H1 (cell line): Measurements from ENCODE around the gene F8. TPM values are rescaled to one million over a fixed set of nuclear protein-coding genes. Genes with fewer than 3 reads are reported as not detected.

Experiments used
- E2F6 ChIP-seq: IDR thresholded peaks from 2 replicates; pipeline ENCODE4 v1.6.1; 2012; ENCODE audit warnings: inconsistent platforms
- PHF8 ChIP-seq: fragments of 200-600 bp; sonication (generic); conservative IDR thresholded peaks from 2 replicates; pipeline ENCODE4 v1.7.1; 2012; ENCODE audit warnings: low read depth, mild to moderate bottlenecking, inconsistent platforms, low read length, moderate library complexity
- RNF2 ChIP-seq: fragments of 200-900, 300-1000 bp; sonication (generic); IDR thresholded peaks from 2 replicates; pipeline ENCODE4 v1.7.1; 2016; ENCODE audit warnings: borderline replicate concordance, low read depth, mild to moderate bottlenecking, antibody characterized with exemption, low read length; ENCODE audit not compliant: poor library complexity, severe bottlenecking; ENCODE audit errors: missing control alignments
- ZNF274 ChIP-seq: IDR thresholded peaks from 2 replicates; pipeline ENCODE4 v1.7.0; 2012; ENCODE audit warnings: low read length, borderline replicate concordance; ENCODE audit errors: extremely low read depth
- polyA plus RNA-seq, 7 experiments: library from polyadenylated mRNA; depleted of rRNA in 3 of 7; stranded (reverse) in 5 of 7; unstranded in 2 of 7; fragments of >200 nt in 5 of 7; fragments of 200-250 nt in 2 of 7; gene quantifications; 1 replicate in 5 of 7; 2 replicates in 1 of 7; 4 replicates in 1 of 7; pipeline versions ENCODE4 v1.2.1 to v1.2.3, GENCODE V29; 2011 to 2013; ENCODE audit warnings: missing spikeins in 2 of 7, mixed read lengths in 2 of 7
- total RNA-seq: library from RNA; stranded (reverse); fragmentation: NEBNext Ultra II Directional; extraction: Animal tissue kit (Norgen Biotek cat#: 25700); gene quantifications from 2 replicates; pipeline ENCODE4 v1.2.1, GENCODE V29; 2021

The F8 gene
- total and polyA plus RNA-seq, 2 of the 8 experiments (the other 6 are each of a cell fraction or from before 2014, with no cell fraction given) = 1.1 to 2.6 TPM

- no peak for TF ChIP-seq PHF8
- TF ChIP-seq RNF2 = no peak
- no peak for TF ChIP-seq ZNF274
- TF ChIP-seq E2F6 = no peak
Observed at GRCh38 chrX:154987940-154988339, 34.6 kb downstream of the F8 start (continued).
